Measurements from ENCODE around the gene LEPR.

- no peak for TF ChIP-seq EZH2 (IDR thresholded peaks at IDR 0.05; ENCODE audit: insufficient read depth, low read length)
- no peak for TF ChIP-seq CTCF (IDR thresholded peaks at IDR 0.05; ENCODE audit: insufficient read depth, low read depth, low read length)
Measured at GRCh38 chr1:65425697-65426096, 5.2 kb downstream of the LEPR start.

All from astrocyte (in vitro differentiated cells and primary cell).